ACC112 (cell line): ENCODE measurements around the gene FOXC2.
A peak's percentile ranks its signal among the peaks of the same experiment; 100 is the strongest.

Experiments
- H2AFZ ChIP-seq: fragments of 200-600 bp; sonication (generic); one replicate; pipeline ENCODE4 v1.6.0; 2017; ENCODE audit warnings: antibody characterized with exemption, low read length; ENCODE audit not compliant: unreplicated experiment
- H3K27ac ChIP-seq: fragments of 200-600 bp; sonication (generic); 2 replicates; pipeline ENCODE4 v1.5.1; 2014; ENCODE audit warnings: low read depth, mild to moderate bottlenecking, antibody characterized with exemption, low read length, moderate library complexity
- H3K27me3 ChIP-seq: fragments of 200-600 bp; sonication (generic); 2 replicates; pipeline ENCODE4 v1.6.1; 2014; ENCODE audit warnings: mild to moderate bottlenecking, antibody characterized with exemption, low read length, moderate library complexity, mixed read lengths; ENCODE audit not compliant: insufficient read depth
- H3K36me3 ChIP-seq: fragments of 200-600 bp; sonication (generic); 2 replicates; pipeline ENCODE4 v1.6.1; 2016; ENCODE audit warnings: mild to moderate bottlenecking, antibody characterized with exemption, low read length, moderate library complexity, mixed read lengths; ENCODE audit not compliant: insufficient read depth
- H3K4me1 ChIP-seq: fragments of 200-600 bp; sonication (generic); one replicate; pipeline ENCODE4 v1.6.1; 2016; ENCODE audit warnings: low read length, mixed read lengths; ENCODE audit not compliant: insufficient read depth, unreplicated experiment, control insufficient read depth
- H3K4me3 ChIP-seq: fragments of 200-600 bp; sonication (generic); 2 replicates; pipeline ENCODE4 v1.5.1; 2014; ENCODE audit warnings: mild to moderate bottlenecking, low read depth, low read length
- H3K79me2 ChIP-seq: fragments of 200-600 bp; sonication (generic); one replicate; pipeline ENCODE4 v1.6.0; 2016; ENCODE audit warnings: low read length; ENCODE audit not compliant: control insufficient read depth, unreplicated experiment, insufficient read depth

Gene FOXC2

DNA sequence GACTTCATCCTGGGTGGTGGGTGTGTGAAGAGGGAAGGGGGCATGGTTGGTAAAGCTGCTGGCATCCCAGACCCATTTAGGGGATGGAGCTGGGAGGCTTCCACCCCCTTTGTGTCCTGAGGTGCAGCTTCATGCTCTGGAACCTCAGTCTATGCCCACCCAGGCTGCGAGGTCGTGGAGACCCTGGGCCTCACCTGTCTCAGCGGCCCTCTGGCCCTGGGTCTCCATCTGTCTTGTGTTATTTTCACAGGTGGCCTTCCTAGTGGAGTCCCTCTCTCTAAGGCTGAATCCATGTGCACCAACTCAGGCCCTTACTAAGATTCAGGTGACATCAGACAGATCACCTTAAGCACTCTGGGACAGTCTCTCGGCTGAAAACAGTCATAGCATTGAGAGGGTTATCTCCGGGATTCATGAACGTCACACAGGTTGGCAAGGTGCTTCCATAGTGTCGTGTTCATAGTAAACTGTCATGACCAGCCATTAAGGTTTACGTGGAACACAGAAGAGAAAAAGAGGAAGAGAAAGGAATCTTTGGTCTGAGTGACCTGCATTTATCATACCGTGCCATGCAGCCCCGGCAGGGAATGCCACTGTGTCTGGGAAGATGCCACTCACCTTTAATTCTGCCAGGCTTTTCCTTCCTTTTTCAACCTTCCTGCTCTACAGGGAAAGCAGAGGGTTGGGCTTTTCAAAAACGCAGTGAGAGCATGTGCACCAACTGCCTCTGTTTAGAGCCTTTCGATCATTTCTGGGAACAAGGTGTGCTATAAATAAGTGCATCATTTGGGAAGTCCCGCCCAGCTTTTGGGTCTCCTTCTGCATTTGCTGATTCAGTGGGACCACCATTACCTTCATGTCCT lies 7.2 kb downstream of the FOXC2 start:
- Histone ChIP-seq H2AFZ (no peak overlapping the region), H3K4me3 (no peak overlapping the region), H3K4me1 (peaks cover 47% of the 10 kb centered on the region), H3K79me2 (peaks cover 87% of the 10 kb centered on the region), H3K36me3 (peaks cover 27% of the 10 kb centered on the region; the same call in 1 of the 2 replicates), H3K27me3 (no peaks in the 10 kb centered on the region), H3K27ac (peak overlapping the region; percentile 83)

DNA sequence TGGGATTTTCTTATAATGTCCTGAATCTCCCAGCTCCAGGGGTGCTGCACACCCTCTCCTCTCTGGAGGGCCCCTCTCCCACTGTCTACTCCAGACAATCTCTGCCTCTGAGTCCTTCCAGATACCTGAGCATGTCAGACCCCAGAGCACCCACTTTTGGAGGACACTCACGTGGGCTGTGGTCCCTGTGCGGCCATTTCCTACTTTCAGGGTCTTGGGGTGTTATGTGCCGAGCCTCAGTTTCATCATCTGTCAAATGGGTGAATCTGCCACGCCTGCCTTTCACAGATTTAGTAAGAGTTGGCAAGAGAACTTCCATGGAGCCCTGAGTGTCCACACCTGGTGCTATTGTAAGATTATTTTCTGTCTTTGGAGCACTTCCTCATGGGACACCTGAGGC lies 8.0 kb downstream of the FOXC2 start:
- Histone ChIP-seq H3K27ac (peak overlapping the region; percentile 83), H3K4me3 (no peak overlapping the region), H2AFZ (no peak overlapping the region), H3K79me2 (peaks cover 86% of the 10 kb centered on the region), H3K27me3 (no peaks in the 10 kb centered on the region), H3K36me3 (peaks cover 21% of the 10 kb centered on the region; the same call in 1 of the 2 replicates), H3K4me1 (peaks cover 47% of the 10 kb centered on the region)

DNA sequence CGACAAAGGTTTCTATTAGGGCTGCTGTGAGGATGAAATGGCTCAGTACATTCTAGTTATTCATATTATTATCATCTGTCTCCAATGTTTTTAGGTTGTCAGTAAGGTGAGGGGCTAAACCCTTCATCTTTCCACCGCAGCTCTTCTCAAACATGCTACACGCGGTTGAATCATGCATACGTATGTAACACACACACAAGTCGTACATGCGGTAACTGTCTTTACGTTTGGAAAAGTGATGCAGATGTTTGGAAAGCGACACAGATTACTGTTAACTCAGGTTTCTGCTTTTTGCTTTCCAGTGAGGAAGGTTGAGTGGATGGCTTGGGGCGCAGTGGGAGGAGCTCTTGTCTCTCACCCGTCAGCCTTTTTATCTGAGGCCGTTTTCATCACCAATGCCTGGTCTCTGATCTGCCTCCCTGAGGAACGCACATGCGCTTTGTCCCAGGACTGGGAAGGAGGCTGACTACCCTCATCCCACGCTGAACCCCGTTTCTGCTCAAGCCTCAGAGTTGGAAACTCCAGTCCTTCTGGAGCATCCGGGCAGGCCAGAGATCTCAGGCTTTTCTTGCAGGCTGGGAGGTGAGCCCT lies 8.6 kb downstream of the FOXC2 start:
- Histone ChIP-seq H2AFZ (no peak overlapping the region), H3K27me3 (no peaks in the 10 kb centered on the region), H3K4me3 (peak overlapping the region; percentile 79), H3K4me1 (peaks cover 51% of the 10 kb centered on the region), H3K36me3 (peaks cover 16% of the 10 kb centered on the region; the same call in 1 of the 2 replicates), H3K27ac (peak overlapping the region; percentile 83), H3K79me2 (peaks cover 85% of the 10 kb centered on the region)

DNA sequence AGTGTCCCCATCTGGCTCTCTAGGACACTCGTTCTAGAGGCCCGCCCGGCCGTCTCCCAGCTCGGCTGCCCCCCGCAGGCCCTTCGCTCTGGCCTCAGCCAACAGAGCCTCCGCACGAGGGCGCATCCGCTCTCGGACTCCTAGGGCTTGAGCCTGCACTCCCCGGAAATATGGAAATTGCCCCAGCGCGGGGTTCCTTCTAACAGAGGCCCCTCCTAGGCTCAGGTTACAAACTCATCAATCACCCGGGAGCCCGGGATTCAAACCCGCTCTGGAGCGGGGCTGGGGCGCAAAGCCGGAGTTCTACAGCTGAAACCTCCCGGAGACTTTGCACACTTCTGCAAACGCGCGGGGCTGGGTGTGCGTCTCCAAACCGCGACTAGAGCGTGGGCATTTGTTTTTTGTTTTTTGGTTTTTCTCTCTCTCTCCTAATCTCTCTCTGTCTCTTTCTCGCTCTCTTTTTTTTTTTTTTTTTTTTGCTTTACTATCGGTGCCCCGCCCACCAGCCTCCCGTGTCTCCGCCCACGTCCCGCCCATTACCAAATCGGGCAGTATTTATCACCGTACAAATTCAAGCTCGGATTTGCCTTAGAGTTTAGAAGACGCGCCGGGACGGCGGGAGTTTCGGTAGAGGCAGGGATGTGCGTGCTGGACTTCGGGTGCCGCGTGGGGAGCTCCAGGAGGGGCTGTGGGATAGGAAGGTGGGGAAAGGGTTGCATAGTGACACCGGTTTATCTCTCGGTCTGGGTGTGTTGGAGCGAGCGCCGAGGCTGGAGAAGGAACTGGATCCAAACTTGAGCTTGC lies 9.3 kb downstream of the FOXC2 start:
- H2AFZ ChIP-seq: no peak overlapping the region
- no peaks in the 10 kb centered on the region for H3K27me3 ChIP-seq
- H3K27ac ChIP-seq: peak overlapping the region; percentile 83
- H3K4me1 ChIP-seq: peaks cover 51% of the 10 kb centered on the region
- peaks cover 85% of the 10 kb centered on the region for H3K79me2 ChIP-seq
- peak overlapping the region; percentile 79 for H3K4me3 ChIP-seq
- H3K36me3 ChIP-seq: peaks cover 10% of the 10 kb centered on the region; the same call in 1 of the 2 replicates

DNA sequence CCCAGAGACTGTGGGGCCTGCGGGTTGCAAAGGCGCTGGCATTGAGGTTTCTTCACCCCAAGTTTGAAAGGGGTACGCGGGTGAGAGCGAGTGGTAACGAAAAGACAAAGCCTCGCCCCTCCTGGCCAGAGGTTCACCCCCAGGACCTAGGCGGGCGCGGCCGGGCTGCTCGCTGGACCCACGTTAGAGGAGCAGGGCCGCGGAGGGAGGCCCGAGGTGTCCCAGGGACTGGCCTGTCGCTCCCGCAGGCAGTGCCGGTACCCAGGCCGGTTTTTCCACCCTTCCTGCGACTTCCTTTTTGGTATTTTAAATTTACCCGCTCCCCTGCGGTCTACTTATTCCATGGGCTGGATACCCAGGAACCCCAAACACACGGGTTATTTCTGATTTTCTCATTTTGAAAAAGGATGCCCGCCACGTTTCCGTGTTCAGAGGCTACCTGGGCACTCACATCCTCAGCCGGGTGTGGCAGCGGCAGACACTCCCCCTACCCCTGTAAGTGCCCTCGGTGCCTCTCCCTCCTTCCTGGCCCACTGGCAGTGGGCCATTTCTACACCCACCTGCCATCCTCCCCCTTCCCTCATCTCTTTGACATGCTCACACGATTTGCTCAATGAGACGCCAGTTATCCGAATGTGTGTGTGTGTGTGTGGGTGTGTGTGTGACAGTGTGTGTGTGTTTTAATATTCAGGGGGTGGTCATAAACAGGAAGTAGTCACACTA lies 10.1 kb downstream of the FOXC2 start:
- Histone ChIP-seq H3K4me3 (peak overlapping the region; percentile 79), H3K4me1 (peaks cover 49% of the 10 kb centered on the region), H3K27me3 (no peaks in the 10 kb centered on the region), H2AFZ (no peak overlapping the region), H3K27ac (peak overlapping the region; percentile 83), H3K79me2 (peaks cover 85% of the 10 kb centered on the region), H3K36me3 (peaks cover 2% of the 10 kb centered on the region; the same call in 1 of the 2 replicates)

DNA sequence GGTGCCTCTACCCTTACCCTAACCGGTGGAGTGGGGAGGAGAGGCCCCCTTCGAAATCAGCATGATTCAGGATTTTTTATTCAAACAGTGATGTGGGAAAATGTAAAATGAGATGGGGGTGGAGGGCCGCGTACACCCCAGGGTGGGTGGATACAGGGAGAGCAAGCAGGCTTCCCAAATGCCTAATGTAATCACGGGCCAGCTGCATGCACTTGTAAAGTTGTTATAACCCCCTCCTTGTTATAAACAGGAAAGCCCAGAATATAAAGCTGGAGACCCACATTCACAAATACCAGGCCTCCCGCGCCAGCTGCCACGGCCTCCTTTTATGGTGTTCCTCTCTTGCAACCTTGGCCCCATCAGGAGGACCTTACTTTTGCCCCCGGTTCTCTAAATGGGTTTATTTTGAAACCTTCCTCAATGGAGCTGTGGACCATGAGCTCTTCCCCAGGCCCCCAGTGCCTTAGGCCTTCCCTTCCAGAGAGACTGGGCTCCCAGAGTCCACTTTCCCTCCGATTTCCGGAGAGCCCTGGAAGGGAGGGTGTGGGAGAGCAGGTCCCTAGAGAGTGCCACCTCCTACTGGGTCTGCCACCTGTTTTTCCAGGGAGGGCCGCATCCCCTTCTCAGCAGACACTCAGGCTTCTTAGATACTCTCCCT lies 10.8 kb downstream of the FOXC2 start:
- H3K27ac ChIP-seq: peak overlapping the region; percentile 83
- peaks cover 78% of the 10 kb centered on the region for H3K79me2 ChIP-seq
- H3K27me3 ChIP-seq: no peaks in the 10 kb centered on the region
- peaks cover 48% of the 10 kb centered on the region for H3K4me1 ChIP-seq
- H2AFZ ChIP-seq: no peak overlapping the region
- H3K4me3 ChIP-seq: peak overlapping the region; percentile 79
- no peaks in the 10 kb centered on the region for H3K36me3 ChIP-seq

DNA sequence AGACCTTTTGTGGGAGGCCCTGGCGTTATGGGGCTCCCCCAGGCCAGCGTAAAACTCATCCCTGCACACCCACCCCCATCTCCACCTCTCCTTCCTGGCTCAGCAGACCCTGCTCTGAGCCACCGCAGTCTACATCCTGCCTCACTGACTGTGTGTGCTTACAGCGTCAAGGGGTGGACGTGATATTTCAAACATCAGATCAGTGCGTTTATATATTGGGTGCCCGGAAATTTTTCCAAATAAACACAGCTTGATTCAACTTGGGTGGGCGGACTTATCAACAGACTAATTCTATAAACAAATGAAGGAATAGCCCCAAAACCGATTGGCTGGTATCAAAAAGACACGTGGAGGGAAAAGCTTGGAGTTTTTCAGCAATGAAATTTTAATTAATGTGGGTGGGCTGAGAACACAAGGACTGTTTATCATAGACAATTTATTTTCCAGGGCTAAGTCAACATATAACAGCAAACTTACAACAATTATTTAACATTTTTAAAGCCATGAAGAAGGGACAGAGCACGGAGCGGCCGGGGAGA lies 11.5 kb downstream of the FOXC2 start, which contains the start of gene FOXL1:
Gene FOXL1, plus strand, starts transcription at position 489 of the 539 bp plus-strand sequence. CDS start 175 bp downstream, outside the sequence.
- H3K27ac ChIP-seq: peak within 1 kb of the TSS; percentile 83
- no peaks in the 10 kb centered on the region for H3K36me3 ChIP-seq
- peaks cover 71% of the 10 kb centered on the region for H3K79me2 ChIP-seq
- peak within 1 kb of the TSS; percentile 79 for H3K4me3 ChIP-seq
- no peak within 1 kb of the TSS for H2AFZ ChIP-seq
- peaks cover 41% of the 10 kb centered on the region for H3K4me1 ChIP-seq
- no peaks in the 10 kb centered on the region for H3K27me3 ChIP-seq

DNA sequence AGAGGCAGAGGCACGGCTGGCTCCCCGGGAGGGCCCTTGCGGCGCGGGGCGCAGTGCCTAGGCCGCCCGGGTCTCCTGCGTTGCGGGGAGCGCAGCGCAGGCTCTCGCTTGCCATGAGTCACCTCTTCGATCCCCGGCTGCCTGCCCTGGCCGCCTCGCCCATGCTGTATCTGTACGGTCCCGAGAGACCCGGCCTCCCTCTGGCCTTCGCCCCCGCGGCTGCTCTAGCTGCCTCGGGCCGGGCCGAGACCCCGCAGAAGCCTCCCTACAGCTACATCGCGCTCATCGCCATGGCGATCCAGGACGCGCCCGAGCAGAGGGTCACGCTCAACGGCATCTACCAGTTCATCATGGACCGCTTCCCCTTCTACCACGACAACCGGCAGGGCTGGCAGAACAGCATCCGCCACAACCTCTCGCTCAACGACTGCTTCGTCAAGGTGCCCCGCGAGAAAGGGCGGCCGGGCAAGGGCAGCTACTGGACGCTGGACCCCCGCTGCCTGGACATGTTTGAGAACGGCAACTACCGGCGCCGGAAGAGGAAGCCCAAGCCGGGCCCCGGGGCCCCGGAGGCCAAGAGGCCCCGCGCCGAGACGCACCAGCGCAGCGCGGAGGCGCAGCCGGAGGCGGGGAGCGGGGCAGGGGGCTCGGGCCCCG lies 12.1 kb downstream of the FOXC2 start:
- Histone ChIP-seq H3K79me2 (peaks cover 65% of the 10 kb centered on the region), H3K27me3 (no peaks in the 10 kb centered on the region), H2AFZ (no peak overlapping the region), H3K4me3 (peak overlapping the region; percentile 54), H3K27ac (peak overlapping the region; percentile 83), H3K4me1 (peaks cover 37% of the 10 kb centered on the region), H3K36me3 (no peaks in the 10 kb centered on the region)
